GM12865 (cell line): ENCODE results near the gene BCLAF1.
"Not testable (repeated sequence)": the region's sequence is repeated elsewhere in the genome, so short reads cannot be mapped to it uniquely, and the experiment has no call there.

ENCODE experiments used
- DNase-seq: peaks from one replicate; pipeline ENCODE4 v3.0.0; 2010; ENCODE audit warnings: low read depth
- H3K4me3 ChIP-seq: 2 replicates; pipeline ENCODE4 v1.5.1; 2011; ENCODE audit warnings: mild to moderate bottlenecking, low read depth, low read length, control low read depth
- TF ChIP-seq, protein P1 (sequence below): IDR thresholded peaks from 2 replicates; pipeline ENCODE4 v1.5.1; 2011; ENCODE audit warnings: low read length, control low read depth, low read depth, inconsistent platforms; ENCODE audit not compliant: insufficient read depth; ENCODE audit errors: missing control alignments

Gene BCLAF1

DNA sequence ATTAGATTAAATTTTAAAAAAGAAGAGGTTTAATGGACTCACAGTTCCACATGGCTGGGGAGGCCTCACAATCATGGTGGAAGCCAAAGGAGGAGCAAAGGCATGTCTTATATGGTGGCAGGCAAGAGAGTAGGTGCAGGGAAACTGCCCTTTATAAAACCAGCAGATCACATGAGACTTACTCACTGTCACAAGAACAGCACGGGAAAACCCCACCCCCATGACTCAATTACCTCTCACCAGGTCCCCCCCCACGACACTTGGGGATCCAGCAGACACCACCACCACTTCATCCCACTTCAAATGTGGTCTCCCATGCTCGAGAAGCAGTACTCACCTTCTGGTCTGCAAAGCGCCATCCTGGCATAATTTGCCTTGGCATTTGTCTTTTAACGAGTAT lies 64.2 kb downstream of the BCLAF1 start:
- TF ChIP-seq, protein P1, sequence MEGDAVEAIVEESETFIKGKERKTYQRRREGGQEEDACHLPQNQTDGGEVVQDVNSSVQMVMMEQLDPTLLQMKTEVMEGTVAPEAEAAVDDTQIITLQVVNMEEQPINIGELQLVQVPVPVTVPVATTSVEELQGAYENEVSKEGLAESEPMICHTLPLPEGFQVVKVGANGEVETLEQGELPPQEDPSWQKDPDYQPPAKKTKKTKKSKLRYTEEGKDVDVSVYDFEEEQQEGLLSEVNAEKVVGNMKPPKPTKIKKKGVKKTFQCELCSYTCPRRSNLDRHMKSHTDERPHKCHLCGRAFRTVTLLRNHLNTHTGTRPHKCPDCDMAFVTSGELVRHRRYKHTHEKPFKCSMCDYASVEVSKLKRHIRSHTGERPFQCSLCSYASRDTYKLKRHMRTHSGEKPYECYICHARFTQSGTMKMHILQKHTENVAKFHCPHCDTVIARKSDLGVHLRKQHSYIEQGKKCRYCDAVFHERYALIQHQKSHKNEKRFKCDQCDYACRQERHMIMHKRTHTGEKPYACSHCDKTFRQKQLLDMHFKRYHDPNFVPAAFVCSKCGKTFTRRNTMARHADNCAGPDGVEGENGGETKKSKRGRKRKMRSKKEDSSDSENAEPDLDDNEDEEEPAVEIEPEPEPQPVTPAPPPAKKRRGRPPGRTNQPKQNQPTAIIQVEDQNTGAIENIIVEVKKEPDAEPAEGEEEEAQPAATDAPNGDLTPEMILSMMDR, result no peak
- H3K4me3 ChIP-seq, result no peak overlapping the region
- no peak for DNase-seq

DNA sequence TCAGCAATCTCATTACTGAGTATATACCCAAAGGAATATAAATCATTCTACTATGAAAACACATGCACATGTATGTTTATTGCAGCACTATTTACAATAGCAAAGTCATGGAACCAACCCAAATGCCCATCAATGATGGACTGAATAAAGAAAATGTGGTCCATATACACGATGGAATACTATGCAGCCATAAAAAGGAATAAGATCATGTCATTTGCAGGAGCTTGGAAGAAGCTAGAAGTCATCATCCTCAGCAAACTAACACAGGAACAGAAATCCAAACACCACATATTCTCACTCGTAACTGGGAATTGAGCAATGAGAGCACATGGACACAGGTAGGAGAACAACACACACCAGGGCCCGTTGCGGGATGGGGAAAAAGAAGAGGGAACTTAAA lies 64.7 kb downstream of the BCLAF1 start:
- not testable (repeated sequence) for DNase-seq, H3K4me3 ChIP-seq

DNA sequence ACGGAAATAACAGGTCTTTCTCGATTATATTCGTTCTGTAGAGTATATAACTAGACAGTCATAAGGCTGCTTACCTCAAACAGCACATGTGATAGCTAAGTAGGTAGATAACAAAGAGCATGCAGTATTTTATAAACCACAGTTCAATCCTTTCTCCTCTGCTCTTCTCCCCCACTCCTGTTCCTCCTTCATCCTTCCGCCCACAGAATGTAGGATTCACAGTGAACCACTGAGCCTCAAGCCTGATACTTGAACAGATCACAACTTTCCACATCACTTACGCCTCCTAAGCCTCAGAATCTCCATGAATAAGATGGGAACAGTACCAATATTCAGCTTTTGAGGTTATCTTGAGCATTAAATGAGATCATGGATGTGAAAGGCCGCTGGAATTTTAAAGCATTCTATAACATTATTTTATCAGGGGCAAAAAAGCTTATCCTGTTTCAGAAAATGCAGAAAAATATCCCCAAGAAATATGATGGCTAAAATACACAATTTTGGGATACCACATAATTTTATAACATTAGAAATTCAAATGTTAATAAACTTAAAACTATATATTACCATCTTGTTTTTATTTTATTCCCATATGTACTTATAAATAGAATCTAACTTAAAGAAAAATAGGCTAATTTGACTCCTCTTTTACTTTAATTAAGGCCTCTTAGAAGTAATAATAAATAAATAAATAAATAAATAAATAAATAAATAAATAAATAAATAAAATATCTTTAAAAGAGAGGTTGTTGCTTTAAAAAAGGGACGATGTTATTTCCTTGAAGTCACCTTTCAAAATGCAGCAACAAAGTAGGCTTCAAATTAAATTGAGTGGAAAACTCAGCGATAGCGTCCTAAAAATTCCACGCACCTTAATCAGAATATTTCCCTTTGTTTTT lies 72.9 kb downstream of the BCLAF1 start:
- no peak overlapping the region for H3K4me3 ChIP-seq
- TF ChIP-seq, protein P1, result no peak
- DNase-seq, result no peak

DNA sequence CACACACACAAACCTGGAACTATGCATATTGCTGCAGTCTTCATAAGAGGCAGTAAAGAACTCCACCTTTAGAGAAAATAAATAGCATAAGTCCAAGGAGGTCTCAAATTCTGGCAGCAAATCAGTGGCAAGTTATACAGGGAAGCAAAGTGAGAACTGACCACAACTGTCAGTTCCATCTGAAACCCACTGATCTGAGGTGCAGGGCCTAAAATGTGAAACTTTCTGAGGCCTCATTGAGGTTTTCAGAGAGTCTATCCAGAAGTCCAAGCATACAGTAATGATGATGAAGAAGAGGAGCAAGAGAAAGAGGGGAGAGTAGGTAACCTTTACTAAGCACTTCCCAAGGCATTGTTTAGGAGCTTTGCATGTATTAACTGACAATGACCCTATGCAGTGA lies 75.8 kb downstream of the BCLAF1 start:
- DNase-seq, result no peak
- TF ChIP-seq, protein P1, result no peak

DNA sequence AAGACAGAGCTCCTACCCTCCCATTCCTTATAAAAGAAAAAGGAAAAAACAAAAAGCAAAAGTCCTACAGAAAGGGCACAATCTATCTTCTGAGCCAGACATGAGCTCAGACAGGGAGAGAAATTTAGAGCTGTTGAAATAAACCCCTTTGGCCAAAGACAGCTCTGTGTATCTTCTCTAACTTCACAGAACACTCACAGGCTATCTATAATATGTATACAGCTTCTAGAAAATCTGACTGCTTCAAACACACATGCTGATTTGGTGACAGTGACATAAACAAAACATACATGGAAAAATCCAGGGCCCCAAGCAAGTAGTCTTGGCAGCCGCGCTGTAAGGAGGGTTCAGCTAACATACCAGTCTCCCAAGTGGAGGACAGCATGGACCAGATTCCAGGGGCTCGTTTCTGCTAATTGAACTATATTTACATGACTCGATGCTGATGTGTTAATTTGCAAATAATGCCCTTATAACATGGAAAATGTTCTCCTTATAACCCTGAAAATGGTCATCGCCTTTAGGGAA lies 76.6 kb downstream of the BCLAF1 start:
- TF ChIP-seq, protein P1, result no peak
- no peak for DNase-seq
- no peak overlapping the region for H3K4me3 ChIP-seq

More for the DNA sequence above, 75.8 kb downstream of the BCLAF1 start:
- H3K4me3 ChIP-seq, result no peak overlapping the region

DNA sequence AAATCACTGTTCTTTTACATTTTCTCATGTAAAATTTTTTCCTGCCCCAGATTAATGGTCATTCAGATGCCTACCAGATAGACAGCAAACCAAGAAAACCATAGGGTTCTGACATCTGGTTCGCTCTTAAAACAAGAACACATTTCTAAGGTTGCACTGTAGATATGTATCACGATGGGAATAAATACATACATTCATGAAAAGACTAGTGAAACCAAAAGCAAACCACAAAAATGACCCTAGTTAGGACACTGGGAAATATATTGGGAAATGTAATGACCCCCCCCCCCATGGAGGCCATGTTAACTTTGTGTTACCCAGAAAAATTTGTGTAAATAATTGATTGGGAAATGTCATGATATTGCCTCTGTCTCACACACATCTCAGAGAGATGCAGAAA lies 77.0 kb downstream of the BCLAF1 start:
- TF ChIP-seq, protein P1, result no peak
- no peak overlapping the region for H3K4me3 ChIP-seq
- no peak for DNase-seq

DNA sequence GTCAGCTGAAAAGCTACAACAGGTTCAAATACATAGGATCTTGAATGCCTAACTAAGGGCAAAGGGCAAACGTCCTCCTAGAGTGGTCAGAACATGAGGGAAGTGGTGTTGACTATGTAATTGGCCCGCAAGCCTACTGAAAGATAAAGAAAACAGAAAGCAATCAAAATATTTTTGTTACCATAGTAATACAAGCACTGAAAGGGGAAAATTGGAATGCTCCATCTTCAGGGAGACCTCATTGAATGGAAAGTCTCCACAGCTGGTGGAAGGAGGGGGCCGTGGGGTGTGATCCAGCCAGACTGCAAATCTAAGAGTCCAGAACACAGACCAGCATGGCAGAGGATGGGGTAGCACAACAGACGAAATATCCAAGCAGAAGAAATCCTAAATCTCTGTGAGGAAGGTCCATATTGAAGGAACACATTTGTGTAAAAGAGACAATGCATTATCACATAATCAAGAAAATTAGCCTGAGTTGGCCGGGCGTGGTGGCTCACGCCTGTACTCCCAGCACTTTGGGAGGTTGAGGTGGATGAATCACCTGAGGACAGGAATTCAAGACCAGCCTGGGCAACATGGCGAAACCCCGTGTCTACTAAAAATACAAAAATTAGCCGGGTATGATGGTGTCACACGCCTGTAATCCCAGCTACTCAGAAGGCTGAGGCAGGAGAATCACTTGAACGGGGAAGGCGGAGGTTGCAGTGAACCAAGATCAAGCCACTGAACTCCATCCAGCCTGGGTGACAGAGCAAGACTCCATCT lies 79.1 kb downstream of the BCLAF1 start:
- DNase-seq, result no peak
- H3K4me3 ChIP-seq, result no peak overlapping the region
- TF ChIP-seq, protein P1, result no peak
